ENCODE data around the gene KDM4C. TPM values are rescaled to one million over a fixed set of nuclear protein-coding genes. Genes with fewer than 3 reads are reported as not detected.

KDM4C gene
- total RNA-seq, 1 donor from 2014 or later: 14.7 TPM

- DNase-seq (ENCODE audit: low read depth): no peak
- Histone ChIP-seq H3K36me3 (ENCODE audit: control insufficient read depth, insufficient read depth, low read length) (no peaks in the 10 kb centered on the region), H3K27me3 (ENCODE audit: control insufficient read depth, insufficient read depth, low read length) (no peaks in the 10 kb centered on the region), H3K4me3 (ENCODE audit: low read depth, low read length) (no peak overlapping the region)
- TF ChIP-seq CTCF (IDR thresholded peaks at IDR 0.05; ENCODE audit: insufficient read depth, low read length, poor library complexity, severe bottlenecking): no peak
Observed at GRCh38 chr9:7153134-7153533, 395.4 kb downstream of the KDM4C start.

GRCh38 chr9:7153566-7153965 is 395.8 kb downstream of the KDM4C start:
- Histone ChIP-seq H3K4me3 (ENCODE audit: low read depth, low read length) (no peak overlapping the region), H3K27me3 (ENCODE audit: control insufficient read depth, insufficient read depth, low read length) (no peaks in the 10 kb centered on the region), H3K36me3 (ENCODE audit: control insufficient read depth, insufficient read depth, low read length) (no peaks in the 10 kb centered on the region)
- no peak for DNase-seq (ENCODE audit: low read depth)
- no peak for TF ChIP-seq CTCF (IDR thresholded peaks at IDR 0.05; ENCODE audit: insufficient read depth, low read length, poor library complexity, severe bottlenecking)

GRCh38 chr9:7154003-7154619 is 396.3 kb downstream of the KDM4C start:
- no peak for TF ChIP-seq CTCF (IDR thresholded peaks at IDR 0.05; ENCODE audit: insufficient read depth, low read length, poor library complexity, severe bottlenecking)
- H3K4me3 ChIP-seq (ENCODE audit: low read depth, low read length): no peak overlapping the region
- no peaks in the 10 kb centered on the region for H3K36me3 ChIP-seq (ENCODE audit: control insufficient read depth, insufficient read depth, low read length)
- no peak for DNase-seq (ENCODE audit: low read depth)
- H3K27me3 ChIP-seq (ENCODE audit: control insufficient read depth, insufficient read depth, low read length): no peaks in the 10 kb centered on the region

- H3K27me3 ChIP-seq (ENCODE audit: control insufficient read depth, insufficient read depth, low read length): no peaks in the 10 kb centered on the region
- no peak overlapping the region for H3K4me3 ChIP-seq (ENCODE audit: low read depth, low read length)
- no peak for DNase-seq (ENCODE audit: low read depth)
- H3K36me3 ChIP-seq (ENCODE audit: control insufficient read depth, insufficient read depth, low read length): no peaks in the 10 kb centered on the region
- TF ChIP-seq CTCF (IDR thresholded peaks at IDR 0.05; ENCODE audit: insufficient read depth, low read length, poor library complexity, severe bottlenecking): no peak
Observed at GRCh38 chr9:7154650-7155049, 396.9 kb downstream of the KDM4C start.

GRCh38 chr9:7161469-7161868 is 403.7 kb downstream of the KDM4C start:
- H3K27me3 ChIP-seq (ENCODE audit: control insufficient read depth, insufficient read depth, low read length): no peaks in the 10 kb centered on the region
- no peak for TF ChIP-seq CTCF (IDR thresholded peaks at IDR 0.05; ENCODE audit: insufficient read depth, low read length, poor library complexity, severe bottlenecking)

GRCh38 chr9:7163932-7164331 is 406.2 kb downstream of the KDM4C start:
- no peak for TF ChIP-seq CTCF (IDR thresholded peaks at IDR 0.05; ENCODE audit: insufficient read depth, low read length, poor library complexity, severe bottlenecking)
- H3K36me3 ChIP-seq (ENCODE audit: control insufficient read depth, insufficient read depth, low read length): no peaks in the 10 kb centered on the region
- DNase-seq (ENCODE audit: low read depth): no peak
- no peaks in the 10 kb centered on the region for H3K27me3 ChIP-seq (ENCODE audit: control insufficient read depth, insufficient read depth, low read length)
- no peak overlapping the region for H3K4me3 ChIP-seq (ENCODE audit: low read depth, low read length)

More at GRCh38 chr9:7161469-7161868, 403.7 kb downstream of the KDM4C start:
- no peak for DNase-seq (ENCODE audit: low read depth)
- Histone ChIP-seq H3K4me3 (ENCODE audit: low read depth, low read length) (no peak overlapping the region), H3K36me3 (ENCODE audit: control insufficient read depth, insufficient read depth, low read length) (no peaks in the 10 kb centered on the region)

Data from kidney epithelial cell (primary cell).